T-helper 1 cell treated with Interleukin-12 subunit alpha and Interleukin-12 subunit beta and Interleukin-4 antibody, amounts not matched to agents 30 μg/mL and 1 μg/mL, for 36 hours (primary cell): ENCODE results near the gene EIF5A2.
"Not testable (repeated sequence)": the region's sequence is repeated elsewhere in the genome, so short reads cannot be mapped to it uniquely, and the experiment has no call there.

ENCODE experiments used
- H3K27ac Mint-ChIP-seq: one replicate; pipeline ENCODE4 v1.8.0; 2021; ENCODE audit warnings: mild to moderate bottlenecking, mixed read lengths
- H3K27me3 Mint-ChIP-seq: one replicate; pipeline ENCODE4 v1.8.0; 2021; ENCODE audit warnings: low read depth, mixed read lengths
- H3K36me3 Mint-ChIP-seq: one replicate; pipeline ENCODE4 v1.8.0; 2021; ENCODE audit warnings: low read depth, mixed read lengths
- H3K4me1 Mint-ChIP-seq: one replicate; pipeline ENCODE4 v1.8.0; 2021; ENCODE audit warnings: low read depth, mixed read lengths
- H3K4me3 Mint-ChIP-seq: one replicate; pipeline ENCODE4 v1.8.0; 2021; ENCODE audit warnings: mild to moderate bottlenecking, moderate library complexity, mixed read lengths
- H3K9me3 Mint-ChIP-seq: one replicate; pipeline ENCODE4 v1.8.0; 2021; ENCODE audit warnings: mixed read lengths

Gene EIF5A2

GRCh38 chr3:170909129-170909903, 879 bp upstream of the EIF5A2 start:
- Mint-ChIP-seq H3K27ac (no peak overlapping the region), H3K27me3 (peaks cover 14% of the 10 kb centered on the region), H3K36me3 (peaks cover 5% of the 10 kb centered on the region), H3K4me1 (peaks cover 18% of the 10 kb centered on the region), H3K4me3 (no peak overlapping the region), H3K9me3 (peaks cover 6% of the 10 kb centered on the region)

GRCh38 chr3:170907637-170908234, 701 bp downstream of the EIF5A2 start:
- peak overlapping the region; percentile 98 for H3K4me3 Mint-ChIP-seq
- peaks cover 18% of the 10 kb centered on the region for H3K4me1 Mint-ChIP-seq
- no peak overlapping the region for H3K27ac Mint-ChIP-seq
- peaks cover 5% of the 10 kb centered on the region for H3K36me3 Mint-ChIP-seq
- peaks cover 8% of the 10 kb centered on the region for H3K27me3 Mint-ChIP-seq
- peaks cover 6% of the 10 kb centered on the region for H3K9me3 Mint-ChIP-seq

- Mint-ChIP-seq H3K36me3 (peaks cover 5% of the 10 kb centered on the region), H3K4me3 (peak overlapping the region; percentile 5), H3K9me3 (peaks cover 6% of the 10 kb centered on the region), H3K4me1 (peaks cover 20% of the 10 kb centered on the region), H3K27me3 (no peaks in the 10 kb centered on the region), H3K27ac (no peak overlapping the region)
These were observed 2.6 kb downstream of the EIF5A2 start for GRCh38 chr3:170905862-170906261.

- Mint-ChIP-seq H3K4me1 (peaks cover 19% of the 10 kb centered on the region), H3K36me3 (peaks cover 5% of the 10 kb centered on the region), H3K27ac (no peak overlapping the region), H3K27me3 (no peaks in the 10 kb centered on the region), H3K9me3 (no peaks in the 10 kb centered on the region), H3K4me3 (no peak overlapping the region)
These were observed 5.3 kb downstream of the EIF5A2 start for GRCh38 chr3:170903123-170903522.

DNA sequence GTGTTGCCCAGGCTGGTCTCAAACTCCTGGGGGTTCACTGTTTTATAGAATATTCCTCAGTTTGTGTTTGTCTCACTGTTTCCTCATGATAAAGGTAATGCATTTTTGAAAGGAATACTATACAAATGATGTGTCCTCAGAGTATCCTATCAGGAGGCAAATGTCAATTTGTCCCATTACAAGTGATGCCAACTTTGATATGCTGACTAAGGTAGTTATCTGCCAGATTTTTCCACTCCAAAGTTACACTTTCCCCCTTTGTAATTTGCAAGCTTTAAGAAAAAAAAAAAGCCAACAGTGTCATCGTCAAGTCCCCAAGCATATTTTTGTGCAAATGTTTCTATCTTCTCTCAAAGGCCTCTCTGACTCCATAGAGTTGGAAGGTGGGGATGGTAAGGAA, 9.0 kb downstream of the EIF5A2 start:
- no peak overlapping the region for H3K27ac Mint-ChIP-seq
- peaks cover 4% of the 10 kb centered on the region for H3K4me1 Mint-ChIP-seq
- no peak overlapping the region for H3K4me3 Mint-ChIP-seq
- H3K9me3 Mint-ChIP-seq: no peaks in the 10 kb centered on the region
- no peaks in the 10 kb centered on the region for H3K27me3 Mint-ChIP-seq
- no peaks in the 10 kb centered on the region for H3K36me3 Mint-ChIP-seq

- Mint-ChIP-seq H3K4me3 (no peak overlapping the region), H3K27me3 (no peaks in the 10 kb centered on the region), H3K27ac (no peak overlapping the region), H3K36me3 (no peaks in the 10 kb centered on the region), H3K9me3 (no peaks in the 10 kb centered on the region), H3K4me1 (peaks cover 4% of the 10 kb centered on the region)
These were observed 10.5 kb downstream of the EIF5A2 start for GRCh38 chr3:170897978-170898377.

- H3K4me1 Mint-ChIP-seq, H3K27me3 Mint-ChIP-seq, H3K4me3 Mint-ChIP-seq, H3K36me3 Mint-ChIP-seq, H3K27ac Mint-ChIP-seq, H3K9me3 Mint-ChIP-seq: not testable (repeated sequence)
These were observed 11.2 kb downstream of the EIF5A2 start for GRCh38 chr3:170897199-170897598.

DNA sequence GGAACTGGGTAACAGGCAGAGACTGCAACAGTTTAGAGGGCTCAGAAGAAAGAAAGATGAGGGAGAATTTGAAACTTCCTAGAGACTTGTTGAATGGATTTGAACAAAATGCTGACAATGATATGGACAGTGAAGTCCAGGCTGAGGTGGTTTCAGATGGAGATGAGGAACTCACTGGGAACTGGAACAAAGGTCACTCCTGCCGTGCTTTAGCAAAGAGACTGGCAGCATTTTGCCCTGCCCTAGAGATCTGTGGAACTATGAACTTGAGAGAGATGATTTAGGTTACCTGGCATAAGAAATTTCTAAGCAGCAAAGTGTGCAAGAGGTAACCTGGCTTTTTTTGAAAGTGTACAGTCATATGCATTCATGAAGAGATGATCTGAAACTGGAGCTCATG, 11.7 kb downstream of the EIF5A2 start:
- no peak overlapping the region for H3K27ac Mint-ChIP-seq
- H3K9me3 Mint-ChIP-seq: no peaks in the 10 kb centered on the region
- H3K36me3 Mint-ChIP-seq: no peaks in the 10 kb centered on the region
- H3K4me3 Mint-ChIP-seq: no peak overlapping the region
- H3K27me3 Mint-ChIP-seq: no peaks in the 10 kb centered on the region
- peaks cover 4% of the 10 kb centered on the region for H3K4me1 Mint-ChIP-seq

DNA sequence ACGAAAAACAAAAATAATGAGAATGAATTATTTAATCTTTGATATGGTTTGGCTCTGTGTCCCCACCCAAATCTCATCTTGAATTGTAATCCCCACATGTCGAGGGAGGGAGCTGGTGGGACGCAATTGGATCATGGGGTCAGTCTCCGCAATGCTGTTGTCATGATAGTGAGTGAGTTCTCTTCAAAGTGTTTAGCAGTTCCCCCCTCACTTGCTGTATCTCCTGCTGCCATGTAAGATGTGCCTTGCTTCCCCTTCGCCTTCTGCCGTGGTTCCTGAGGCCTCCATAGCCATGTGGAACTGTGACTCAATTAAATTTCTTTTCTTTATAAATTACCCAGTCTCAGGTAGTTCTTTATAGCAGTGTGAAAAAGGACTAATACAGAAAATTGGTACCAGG, 12.1 kb downstream of the EIF5A2 start:
- H3K27ac Mint-ChIP-seq, H3K9me3 Mint-ChIP-seq, H3K36me3 Mint-ChIP-seq, H3K4me1 Mint-ChIP-seq, H3K27me3 Mint-ChIP-seq, H3K4me3 Mint-ChIP-seq: not testable (repeated sequence)

- no peaks in the 10 kb centered on the region for H3K4me1 Mint-ChIP-seq
- no peak overlapping the region for H3K27ac Mint-ChIP-seq
- H3K36me3 Mint-ChIP-seq: no peaks in the 10 kb centered on the region
- H3K4me3 Mint-ChIP-seq: no peak overlapping the region
- no peaks in the 10 kb centered on the region for H3K27me3 Mint-ChIP-seq
- H3K9me3 Mint-ChIP-seq: no peaks in the 10 kb centered on the region
These were observed 14.5 kb downstream of the EIF5A2 start for GRCh38 chr3:170893895-170894294.

DNA sequence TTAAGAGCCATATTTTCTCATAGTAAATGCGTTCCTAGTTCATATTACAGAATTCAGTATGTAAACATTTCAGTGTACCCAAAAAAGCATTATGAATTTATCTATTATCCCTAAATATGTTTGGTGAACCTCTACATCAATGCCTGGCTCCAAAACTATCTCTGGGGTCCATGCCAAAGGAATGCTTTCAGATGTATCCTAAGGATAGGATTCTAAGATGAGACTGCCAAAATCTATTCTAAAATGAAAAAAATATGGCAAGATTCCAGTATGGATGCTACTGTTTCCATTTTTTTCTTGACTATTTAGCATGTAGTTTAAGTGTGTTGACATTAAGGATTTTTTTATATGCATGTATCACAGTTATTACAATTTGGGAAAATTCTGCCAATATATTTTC, 18.8 kb downstream of the EIF5A2 start:
- Mint-ChIP-seq H3K36me3 (no peaks in the 10 kb centered on the region), H3K9me3 (no peaks in the 10 kb centered on the region), H3K27me3 (peaks cover 9% of the 10 kb centered on the region), H3K4me3 (no peak overlapping the region), H3K4me1 (no peaks in the 10 kb centered on the region), H3K27ac (no peak overlapping the region)

- Mint-ChIP-seq H3K9me3 (no peaks in the 10 kb centered on the region), H3K4me3 (no peak overlapping the region), H3K4me1 (no peaks in the 10 kb centered on the region), H3K27me3 (peaks cover 9% of the 10 kb centered on the region), H3K36me3 (no peaks in the 10 kb centered on the region), H3K27ac (no peak overlapping the region)
These were observed 19.3 kb downstream of the EIF5A2 start for GRCh38 chr3:170889132-170889531.

DNA sequence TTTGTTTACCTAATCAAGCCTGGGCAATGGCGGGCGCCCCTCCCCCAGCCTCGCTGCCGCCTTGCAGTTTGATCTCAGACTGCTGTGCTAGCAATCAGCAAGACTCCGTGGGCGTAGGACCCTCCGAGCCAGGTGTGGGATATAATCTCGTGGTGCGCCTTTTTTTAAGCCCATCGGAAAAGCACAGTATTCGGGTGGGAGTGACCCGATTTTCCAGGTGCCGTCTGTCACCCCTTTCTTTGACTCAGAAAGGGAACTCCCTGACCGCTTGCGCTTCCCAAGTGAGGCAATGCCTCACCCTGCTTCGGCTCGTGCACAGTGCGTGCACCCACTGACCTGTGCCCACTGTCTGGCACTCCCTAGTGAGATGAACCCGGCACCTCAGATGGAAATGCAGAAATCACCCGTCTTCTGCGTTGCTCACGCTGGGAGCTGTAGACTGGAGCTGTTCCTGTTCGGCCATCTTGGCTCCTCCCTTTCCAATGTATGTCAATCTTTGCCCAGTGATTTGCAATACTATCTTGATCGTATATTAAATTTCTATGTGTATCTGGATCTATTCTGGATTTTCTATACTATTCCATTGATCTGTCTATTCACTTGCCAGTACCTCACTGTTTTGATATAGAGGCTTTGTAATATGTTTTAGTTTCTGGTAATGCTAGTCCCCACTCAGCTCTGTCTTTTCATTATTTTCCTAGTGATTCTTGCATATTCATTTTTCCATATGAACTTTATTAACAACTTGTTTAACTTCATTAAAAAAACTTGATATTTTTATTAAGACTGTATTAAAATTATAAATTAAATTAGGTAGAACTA, 24.1 kb downstream of the EIF5A2 start:
- not testable (repeated sequence) for H3K4me1 Mint-ChIP-seq, H3K27ac Mint-ChIP-seq, H3K36me3 Mint-ChIP-seq, H3K27me3 Mint-ChIP-seq, H3K4me3 Mint-ChIP-seq, H3K9me3 Mint-ChIP-seq

DNA sequence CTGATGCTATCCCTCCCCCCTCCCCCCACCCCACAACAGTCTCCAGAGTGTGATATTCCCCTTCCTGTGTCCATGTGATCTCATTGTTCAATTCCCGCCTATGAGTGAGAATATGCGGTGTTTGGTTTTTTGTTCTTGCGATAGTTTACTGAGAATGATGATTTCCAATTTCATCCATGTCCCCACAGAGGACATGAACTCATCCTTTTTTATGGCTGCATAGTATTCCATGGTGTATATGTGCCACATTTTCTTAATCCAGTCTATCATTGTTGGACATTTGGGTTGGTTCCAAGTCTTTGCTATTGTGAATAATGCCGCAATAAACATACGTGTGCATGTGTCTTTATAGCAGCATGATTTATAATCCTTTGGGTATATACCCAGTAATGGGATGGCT, 29.7 kb downstream of the EIF5A2 start:
- not testable (repeated sequence) for H3K4me1 Mint-ChIP-seq, H3K36me3 Mint-ChIP-seq, H3K4me3 Mint-ChIP-seq, H3K27me3 Mint-ChIP-seq, H3K27ac Mint-ChIP-seq, H3K9me3 Mint-ChIP-seq

- not testable (repeated sequence) for H3K27me3 Mint-ChIP-seq, H3K9me3 Mint-ChIP-seq, H3K36me3 Mint-ChIP-seq
These were observed 31.1 kb downstream of the EIF5A2 start for GRCh38 chr3:170877311-170877710.

More at GRCh38 chr3:170877311-170877710, 31.1 kb downstream of the EIF5A2 start:
- H3K4me1 Mint-ChIP-seq, H3K4me3 Mint-ChIP-seq, H3K27ac Mint-ChIP-seq: not testable (repeated sequence)
